HCT116 (cell line): ENCODE measurements around the gene APOL5. TPM values are rescaled to one million over a fixed set of nuclear protein-coding genes. Genes with fewer than 3 reads are reported as not detected.

Experiments
- ATAC-seq: fragments of 200-7000 bp; cut with Tn5 transposase; 2 replicates; pipeline ENCODE4 v1.9.1; 2020; ENCODE audit warnings: mild to moderate bottlenecking, moderate library complexity
- BruUV-seq: library from RNA; stranded (reverse); fragments of 400-500 nt; replicated peaks from 2 replicates; lab custom pipeline; 2021; lab: Mats Ljungman, UMichigan
- CTCF ChIA-PET: fragments of 300-600 bp; sonication (Branson Sonifier 250); formaldehyde crosslinking; loops from one replicate; lab custom pipeline; 2021; ENCODE audit warnings: antibody characterized with exemption; lab: Charles Lee
- POLR2A ChIA-PET: fragments of 300-600, 350-600 bp; sonication (Branson Sonifier 250); formaldehyde crosslinking; loops from one replicate; lab custom pipeline; 2021; ENCODE audit warnings: antibody characterized with exemption; lab: Charles Lee
- RAD21 ChIA-PET, 2 experiments: fragments of 300-600 bp; sonication (Branson Sonifier 250); formaldehyde crosslinking; loops; one replicate each; lab custom pipeline; 2023; ENCODE audit warnings: low total read pairs in 2 of 2; ENCODE audit not compliant: uncharacterized antibody in 2 of 2, unreplicated experiment in 2 of 2, low non-redundant PET in 1 of 2; lab: Charles Lee
- DNase-seq: peaks from one replicate; pipeline ENCODE4 v3.0.0-alpha.2; 2010; ENCODE audit warnings: low read depth, low spot score
- H2AFZ ChIP-seq: fragments of 200-600 bp; shearing (Covaris generic), sonication (generic); 2 replicates; pipeline ENCODE4 v1.6.1; 2017; ENCODE audit warnings: low read depth, mixed run types, mixed read lengths, antibody characterized with exemption, low read length; ENCODE audit not compliant: poor library complexity, severe bottlenecking
- H3K27ac ChIP-seq: 2 replicates; pipeline ENCODE4 v1.5.1; 2012; ENCODE audit warnings: low read depth, low read length
- H3K27me3 ChIP-seq: fragments of 200-600 bp; sonication (generic); 2 replicates; pipeline ENCODE4 v1.6.1; 2016; ENCODE audit warnings: mixed run types, low read length, mixed read lengths; ENCODE audit not compliant: insufficient read depth
- H3K36me3 ChIP-seq, 2 experiments: fragments of 200-500 bp in 1 of 2; fragments of 200-600 bp in 1 of 2; sonication (Bioruptor generic) in 1 of 2; sonication (generic) in 1 of 2; 2 replicates each; pipeline versions ENCODE4 v1.5.1 to v1.6.1; 2014 to 2016; ENCODE audit warnings: low read length in 2 of 2, inconsistent platforms in 1 of 2, mixed read lengths in 1 of 2, mixed run types in 1 of 2; ENCODE audit not compliant: insufficient read depth in 2 of 2, control insufficient read depth in 1 of 2
- H3K4me1 ChIP-seq, 2 experiments: fragments of 200-600 bp in 1 of 2; sonication (generic) in 1 of 2; 2 replicates each; pipeline versions ENCODE4 v1.5.1 to v1.6.1; 2012 to 2017; ENCODE audit warnings: low read length in 2 of 2, inconsistent platforms in 1 of 2, mild to moderate bottlenecking in 1 of 2, mixed read lengths in 1 of 2, mixed run types in 1 of 2, moderate library complexity in 1 of 2; ENCODE audit not compliant: insufficient read depth in 2 of 2, control insufficient read depth in 1 of 2
- H3K4me2 ChIP-seq: fragments of 200-600 bp; sonication (generic); 2 replicates; pipeline ENCODE4 v1.6.1; 2017; ENCODE audit warnings: mixed run types, low read length, mixed read lengths
- H3K4me3 ChIP-seq, 2 experiments: fragments of 200-600 bp in 1 of 2; sonication (generic) in 1 of 2; replicated peaks in 1 of 2; 2 replicates each; pipeline ENCODE4 v1.5.1; 2011 to 2016; ENCODE audit warnings: low read length in 2 of 2, control low read depth in 1 of 2, low read depth in 1 of 2, mild to moderate bottlenecking in 1 of 2, mixed read lengths in 1 of 2, mixed run types in 1 of 2
- H3K79me2 ChIP-seq: fragments of 200-600 bp; sonication (generic); 2 replicates; pipeline ENCODE4 v1.6.1; 2017; ENCODE audit warnings: mild to moderate bottlenecking, mixed run types, low read length, moderate library complexity, mixed read lengths; ENCODE audit not compliant: insufficient read depth
- H3K9ac ChIP-seq: fragments of 200-600 bp; sonication (generic); 2 replicates; pipeline ENCODE4 v1.6.1; 2016; ENCODE audit warnings: low read length, mixed read lengths
- H3K9me2 ChIP-seq: fragments of 200-600 bp; sonication (generic), shearing (Covaris generic); 2 replicates; pipeline ENCODE4 v1.6.1; 2017; ENCODE audit warnings: mixed run types, mild to moderate bottlenecking, moderate library complexity; ENCODE audit not compliant: insufficient read depth
- H3K9me3 ChIP-seq, 2 experiments: fragments of 200-500 bp in 1 of 2; fragments of 200-600 bp in 1 of 2; sonication (Bioruptor generic) in 1 of 2; sonication (generic) in 1 of 2; 2 replicates each; pipeline ENCODE4 v1.6.1; 2014 to 2017; ENCODE audit warnings: low read length in 2 of 2, mixed read lengths in 2 of 2, inconsistent platforms in 1 of 2, low read depth in 1 of 2, mild to moderate bottlenecking in 1 of 2, mixed run types in 1 of 2, moderate library complexity in 1 of 2; ENCODE audit not compliant: control insufficient read depth in 1 of 2, insufficient read depth in 1 of 2
- H4K20me1 ChIP-seq: fragments of 200-600 bp; sonication (generic), shearing (Covaris generic); 2 replicates; pipeline ENCODE4 v1.6.1; 2017; ENCODE audit warnings: mixed run types, mild to moderate bottlenecking, moderate library complexity; ENCODE audit not compliant: insufficient read depth
- ATF3 ChIP-seq: IDR thresholded peaks from 2 replicates; pipeline ENCODE4 v1.6.1; 2012
- CEBPB ChIP-seq: IDR thresholded peaks from 2 replicates; pipeline ENCODE4 v1.6.1; 2012; ENCODE audit warnings: low read depth
- CTCF ChIP-seq, 3 experiments: fragments of 200-600 bp in 1 of 3; sonication (generic) in 1 of 3; IDR thresholded peaks in 2 of 3; conservative IDR thresholded peaks in 1 of 3; 2 replicates each; pipeline ENCODE4 v1.5.1; 2012 to 2017; ENCODE audit warnings: low read depth in 2 of 3, low read length in 2 of 3, antibody characterized with exemption in 1 of 3, borderline replicate concordance in 1 of 3, control low read depth in 1 of 3, mild to moderate bottlenecking in 1 of 3, mixed read lengths in 1 of 3, mixed run types in 1 of 3, moderate library complexity in 1 of 3; ENCODE audit not compliant: insufficient read depth in 1 of 3
- EGR1 ChIP-seq: IDR thresholded peaks from 2 replicates; pipeline ENCODE4 v1.6.1; 2012; ENCODE audit warnings: low read depth
- ELF1 ChIP-seq: IDR thresholded peaks from 2 replicates; pipeline ENCODE4 v1.6.1; 2012; ENCODE audit warnings: low read depth, borderline replicate concordance
- EZH2 ChIP-seq: fragments of 200-600 bp; sonication (generic); IDR thresholded peaks from 2 replicates; pipeline ENCODE4 v1.6.1; 2017; ENCODE audit warnings: antibody characterized with exemption, mixed run types
- EZH2phosphoT487 ChIP-seq: fragments of 200-600 bp; IDR thresholded peaks from 2 replicates; pipeline ENCODE4 v1.6.1; 2018; ENCODE audit warnings: antibody characterized with exemption, borderline replicate concordance
- FOSL1 ChIP-seq: IDR thresholded peaks from 2 replicates; pipeline ENCODE4 v1.6.1; 2012; ENCODE audit warnings: low read depth
- POLR2A ChIP-seq: IDR thresholded peaks from 2 replicates; pipeline ENCODE4 v1.7.0; 2011; ENCODE audit warnings: borderline replicate concordance; ENCODE audit not compliant: insufficient read depth, insufficient read length; ENCODE audit errors: extremely low read depth
- POLR2AphosphoS5 ChIP-seq: IDR thresholded peaks from 2 replicates; pipeline ENCODE4 v1.6.1; 2011; ENCODE audit warnings: mild to moderate bottlenecking, low read depth, low read length, moderate library complexity
- RAD21 ChIP-seq: IDR thresholded peaks from 2 replicates; pipeline ENCODE4 v1.6.1; 2012; ENCODE audit warnings: low read depth, mild to moderate bottlenecking
- SIN3A ChIP-seq: IDR thresholded peaks from 2 replicates; pipeline ENCODE4 v1.6.1; 2012; ENCODE audit warnings: low read depth
- SP1 ChIP-seq: IDR thresholded peaks from 2 replicates; pipeline ENCODE4 v1.6.1; 2012; ENCODE audit warnings: low read depth
- SRF ChIP-seq: IDR thresholded peaks from 2 replicates; pipeline ENCODE4 v1.6.1; 2012; ENCODE audit warnings: low read depth
- TCF7L2 ChIP-seq: IDR thresholded peaks from 2 replicates; pipeline ENCODE4 v1.7.0; 2011; ENCODE audit warnings: borderline replicate concordance, inconsistent platforms; ENCODE audit not compliant: insufficient read depth, insufficient read length; ENCODE audit errors: extremely low read depth
- ZFX ChIP-seq: fragments of 450-650 bp; IDR thresholded peaks from 2 replicates; pipeline ENCODE4 v1.6.1; 2017
- ZNF274 ChIP-seq: fragments of 200-500 bp; sonication (Bioruptor generic); IDR thresholded peaks from 2 replicates; pipeline ENCODE4 v1.6.1; 2014; ENCODE audit warnings: mild to moderate bottlenecking, low read depth, low read length, inconsistent platforms
- intact Hi-C: fragments of 100-400 bp; cut with micrococcal nuclease; formaldehyde crosslinking; loops from 2 replicates; pipeline ENCODE4 v1.10.0; 2022
- total RNA-seq: library from RNA; stranded (reverse); gene quantifications from one replicate; pipeline ENCODE4 v1.2.1, GENCODE V29; 2021; ENCODE audit not compliant: unreplicated experiment
- TF ChIP-seq, protein P1 (sequence below): IDR thresholded peaks from 2 replicates; pipeline ENCODE4 v1.6.1; 2011; ENCODE audit warnings: mild to moderate bottlenecking, low read length, moderate library complexity; ENCODE audit not compliant: insufficient replicate concordance; ENCODE audit errors: extremely low read depth
- TF ChIP-seq, protein P2 (sequence below): IDR thresholded peaks from 2 replicates; pipeline ENCODE4 v1.6.1; 2012

The APOL5 gene
- total RNA-seq, 1 experiment from 2014 or later, result not detected

DNA sequence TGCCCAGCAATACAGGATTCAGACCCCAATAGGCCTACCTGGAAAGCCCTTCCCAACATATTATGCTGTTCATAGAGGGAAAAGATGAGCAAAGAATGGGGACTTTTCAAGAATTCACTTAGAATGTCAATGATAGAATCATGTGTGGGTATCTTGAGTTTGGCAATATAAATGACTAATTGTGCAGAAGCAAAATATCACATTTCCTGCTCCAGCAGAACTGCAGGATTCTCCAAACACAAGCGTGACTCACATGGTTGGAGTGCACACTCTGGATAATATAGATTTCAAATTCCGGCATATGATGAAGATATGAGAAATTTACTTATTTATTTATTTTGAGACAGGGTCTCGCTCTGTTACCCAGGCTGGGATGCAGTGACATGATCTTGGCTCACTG is 12.5 kb upstream of the APOL5 start:
- ChIA-PET CTCF (no interaction called here), RAD21 (interaction anchor here in 1 of 2 experiments (0.6 kb wide), 1 partner anchor 21 kb away, joined by 3 read pairs; no protein-coding TSS in a partner anchor), POLR2A (no interaction called here)
- Histone ChIP-seq H3K79me2 (no peaks in the 10 kb centered on the region), H3K36me3 (no peaks in the 10 kb centered on the region), H3K4me1 (no peaks in the 10 kb centered on the region), H3K9me2 (no peaks in the 10 kb centered on the region), H4K20me1 (no peaks in the 10 kb centered on the region), H3K27ac (no peak overlapping the region), H3K9me3 (no peaks in the 10 kb centered on the region), H3K4me2 (no peak overlapping the region), H3K4me3 (no peak overlapping the region), H2AFZ (no peak overlapping the region), H3K9ac (no peak overlapping the region), H3K27me3 (no peaks in the 10 kb centered on the region)
- TF ChIP-seq TCF7L2, result no peak
- no peak for TF ChIP-seq EZH2phosphoT487
- no peak for TF ChIP-seq EGR1
- no peak for TF ChIP-seq SP1
- no peak for TF ChIP-seq POLR2AphosphoS5
- TF ChIP-seq ZNF274, result no peak
- TF ChIP-seq FOSL1, result no peak
- no peak for TF ChIP-seq CTCF (IDR thresholded peaks at IDR 0.05 in 2 of 3, conservative IDR thresholded peaks at IDR 0.05 in 1 of 3; ENCODE audit: borderline replicate concordance in 1 of 3, insufficient read depth in 1 of 3, low read depth in 2 of 3, low read length in 2 of 3)
- no peak for TF ChIP-seq CEBPB
- no peak for TF ChIP-seq SIN3A
- TF ChIP-seq ZFX, result no peak
- TF ChIP-seq, protein P1, sequence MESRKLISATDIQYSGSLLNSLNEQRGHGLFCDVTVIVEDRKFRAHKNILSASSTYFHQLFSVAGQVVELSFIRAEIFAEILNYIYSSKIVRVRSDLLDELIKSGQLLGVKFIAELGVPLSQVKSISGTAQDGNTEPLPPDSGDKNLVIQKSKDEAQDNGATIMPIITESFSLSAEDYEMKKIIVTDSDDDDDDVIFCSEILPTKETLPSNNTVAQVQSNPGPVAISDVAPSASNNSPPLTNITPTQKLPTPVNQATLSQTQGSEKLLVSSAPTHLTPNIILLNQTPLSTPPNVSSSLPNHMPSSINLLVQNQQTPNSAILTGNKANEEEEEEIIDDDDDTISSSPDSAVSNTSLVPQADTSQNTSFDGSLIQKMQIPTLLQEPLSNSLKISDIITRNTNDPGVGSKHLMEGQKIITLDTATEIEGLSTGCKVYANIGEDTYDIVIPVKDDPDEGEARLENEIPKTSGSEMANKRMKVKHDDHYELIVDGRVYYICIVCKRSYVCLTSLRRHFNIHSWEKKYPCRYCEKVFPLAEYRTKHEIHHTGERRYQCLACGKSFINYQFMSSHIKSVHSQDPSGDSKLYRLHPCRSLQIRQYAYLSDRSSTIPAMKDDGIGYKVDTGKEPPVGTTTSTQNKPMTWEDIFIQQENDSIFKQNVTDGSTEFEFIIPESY, result no peak
- TF ChIP-seq POLR2A, result no peak
- TF ChIP-seq ATF3, result no peak
- TF ChIP-seq SRF, result no peak
- TF ChIP-seq RAD21, result no peak
- no peak for TF ChIP-seq EZH2
- TF ChIP-seq, protein P2, sequence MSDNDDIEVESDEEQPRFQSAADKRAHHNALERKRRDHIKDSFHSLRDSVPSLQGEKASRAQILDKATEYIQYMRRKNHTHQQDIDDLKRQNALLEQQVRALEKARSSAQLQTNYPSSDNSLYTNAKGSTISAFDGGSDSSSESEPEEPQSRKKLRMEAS, result no peak
- TF ChIP-seq ELF1, result no peak
- no peak for DNase-seq
- no peak for ATAC-seq
- intact Hi-C loops, result no loop called here
- BruUV-seq, result no TSS peak
